Measurements from ENCODE around the gene C21orf58. TPM values are rescaled to one million over a fixed set of nuclear protein-coding genes. Genes with fewer than 3 reads are reported as not detected.

Gene C21orf58
- total RNA-seq, 2 experiments from 2014 or later, result 112 to 141 TPM

DNA sequence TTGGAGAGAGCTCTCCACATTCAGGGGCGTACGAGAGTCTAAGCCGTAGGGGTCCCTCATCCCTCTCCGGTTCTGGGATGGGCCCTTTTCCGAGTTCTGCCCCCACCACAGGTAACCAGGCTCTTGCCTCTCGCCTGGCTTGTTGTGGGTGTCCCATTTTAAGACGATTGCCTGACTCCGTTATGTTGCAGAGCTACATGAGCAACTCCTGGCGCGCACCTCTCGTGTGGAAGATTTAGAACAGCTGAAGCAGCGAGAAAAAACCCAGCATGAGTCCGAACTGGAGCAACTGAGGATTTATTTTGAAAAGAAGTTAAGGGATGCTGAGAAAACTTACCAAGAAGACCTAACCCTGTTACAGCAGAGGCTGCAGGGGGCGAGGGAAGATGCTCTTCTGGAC, 29.2 kb upstream of the C21orf58 start:
- ChIA-PET POLR2A (no interaction called here), CTCF (ENCODE audit: unreplicated experiment) (no interaction called here)
- no peak overlapping the region for H2AFZ ChIP-seq (ENCODE audit: low read length)
- no peak overlapping the region for H3K4me2 ChIP-seq (ENCODE audit: low read length)
- no peaks in the 10 kb centered on the region for H3K9me3 ChIP-seq (ENCODE audit: low read length)
- TF ChIP-seq, protein P1, sequence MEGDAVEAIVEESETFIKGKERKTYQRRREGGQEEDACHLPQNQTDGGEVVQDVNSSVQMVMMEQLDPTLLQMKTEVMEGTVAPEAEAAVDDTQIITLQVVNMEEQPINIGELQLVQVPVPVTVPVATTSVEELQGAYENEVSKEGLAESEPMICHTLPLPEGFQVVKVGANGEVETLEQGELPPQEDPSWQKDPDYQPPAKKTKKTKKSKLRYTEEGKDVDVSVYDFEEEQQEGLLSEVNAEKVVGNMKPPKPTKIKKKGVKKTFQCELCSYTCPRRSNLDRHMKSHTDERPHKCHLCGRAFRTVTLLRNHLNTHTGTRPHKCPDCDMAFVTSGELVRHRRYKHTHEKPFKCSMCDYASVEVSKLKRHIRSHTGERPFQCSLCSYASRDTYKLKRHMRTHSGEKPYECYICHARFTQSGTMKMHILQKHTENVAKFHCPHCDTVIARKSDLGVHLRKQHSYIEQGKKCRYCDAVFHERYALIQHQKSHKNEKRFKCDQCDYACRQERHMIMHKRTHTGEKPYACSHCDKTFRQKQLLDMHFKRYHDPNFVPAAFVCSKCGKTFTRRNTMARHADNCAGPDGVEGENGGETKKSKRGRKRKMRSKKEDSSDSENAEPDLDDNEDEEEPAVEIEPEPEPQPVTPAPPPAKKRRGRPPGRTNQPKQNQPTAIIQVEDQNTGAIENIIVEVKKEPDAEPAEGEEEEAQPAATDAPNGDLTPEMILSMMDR (conservative IDR thresholded peaks at IDR 0.05; ENCODE audit: low read length), result no peak
- intact Hi-C loops (cut with micrococcal nuclease; ENCODE audit: unreplicated experiment), result no loop called here
- H3K4me1 ChIP-seq (ENCODE audit: insufficient read depth, low read length, poor library complexity, severe bottlenecking), result peaks cover 23% of the 10 kb centered on the region
- no peaks in the 10 kb centered on the region for H3K79me2 ChIP-seq (ENCODE audit: insufficient read depth, low read depth, low read length)
- DNase-seq (ENCODE audit: low spot score), result no peak
- H3K36me3 ChIP-seq (ENCODE audit: insufficient read depth, low read length), result peaks cover 85% of the 10 kb centered on the region
- H3K4me3 ChIP-seq (ENCODE audit: low read depth, low read length, poor library complexity, severe bottlenecking), result no peak overlapping the region
- no peaks in the 10 kb centered on the region for H3K9me2 ChIP-seq (ENCODE audit: insufficient read depth, low read length)
- no peak overlapping the region for H3K27ac ChIP-seq (ENCODE audit: low read depth, low read length, poor library complexity, severe bottlenecking)
- H4K20me1 ChIP-seq (ENCODE audit: insufficient read depth, low read length), result no peaks in the 10 kb centered on the region
- BruUV-seq (replicated peaks), result no TSS peak

DNA sequence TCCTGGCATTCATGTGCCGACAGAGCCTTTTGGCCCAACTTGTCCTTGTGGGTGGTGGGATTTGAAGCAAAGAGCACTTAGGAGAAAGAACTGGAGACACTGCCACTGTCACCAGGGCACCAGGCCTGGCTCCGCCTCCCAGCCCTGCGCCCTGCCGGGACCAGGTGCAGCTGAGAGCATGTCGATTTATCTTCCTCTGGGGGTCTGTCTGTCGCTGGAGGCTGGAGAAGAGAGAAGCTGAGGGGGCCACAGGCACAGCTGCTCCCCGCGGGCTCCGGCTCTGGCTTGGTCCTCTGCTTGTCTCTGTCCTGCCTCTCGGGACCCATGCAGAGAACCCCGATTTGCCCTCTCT, 28.5 kb upstream of the C21orf58 start:
- H3K27ac ChIP-seq (ENCODE audit: low read depth, low read length, poor library complexity, severe bottlenecking), result no peak overlapping the region
- no peak overlapping the region for H3K4me2 ChIP-seq (ENCODE audit: low read length)
- H3K4me3 ChIP-seq (ENCODE audit: low read depth, low read length, poor library complexity, severe bottlenecking), result no peak overlapping the region
- H3K79me2 ChIP-seq (ENCODE audit: insufficient read depth, low read depth, low read length), result no peaks in the 10 kb centered on the region
- ChIA-PET CTCF (ENCODE audit: unreplicated experiment) (no interaction called here), POLR2A (no interaction called here)
- peaks cover 15% of the 10 kb centered on the region for H3K4me1 ChIP-seq (ENCODE audit: insufficient read depth, low read length, poor library complexity, severe bottlenecking)
- no peak overlapping the region for H2AFZ ChIP-seq (ENCODE audit: low read length)
- no peak for TF ChIP-seq EZH2phosphoT487 (IDR thresholded peaks at IDR 0.05; ENCODE audit: borderline replicate concordance, low read depth, low read length)
- TF ChIP-seq, protein P1 (conservative IDR thresholded peaks at IDR 0.05; ENCODE audit: low read length), result no peak
- no peak for DNase-seq (ENCODE audit: low spot score)
- intact Hi-C loops (cut with micrococcal nuclease; ENCODE audit: unreplicated experiment), result no loop called here
- H4K20me1 ChIP-seq (ENCODE audit: insufficient read depth, low read length), result no peaks in the 10 kb centered on the region
- no peaks in the 10 kb centered on the region for H3K9me2 ChIP-seq (ENCODE audit: insufficient read depth, low read length)
- peaks cover 88% of the 10 kb centered on the region for H3K36me3 ChIP-seq (ENCODE audit: insufficient read depth, low read length)
- no peaks in the 10 kb centered on the region for H3K9me3 ChIP-seq (ENCODE audit: low read length)
- BruUV-seq (replicated peaks), result no TSS peak

DNA sequence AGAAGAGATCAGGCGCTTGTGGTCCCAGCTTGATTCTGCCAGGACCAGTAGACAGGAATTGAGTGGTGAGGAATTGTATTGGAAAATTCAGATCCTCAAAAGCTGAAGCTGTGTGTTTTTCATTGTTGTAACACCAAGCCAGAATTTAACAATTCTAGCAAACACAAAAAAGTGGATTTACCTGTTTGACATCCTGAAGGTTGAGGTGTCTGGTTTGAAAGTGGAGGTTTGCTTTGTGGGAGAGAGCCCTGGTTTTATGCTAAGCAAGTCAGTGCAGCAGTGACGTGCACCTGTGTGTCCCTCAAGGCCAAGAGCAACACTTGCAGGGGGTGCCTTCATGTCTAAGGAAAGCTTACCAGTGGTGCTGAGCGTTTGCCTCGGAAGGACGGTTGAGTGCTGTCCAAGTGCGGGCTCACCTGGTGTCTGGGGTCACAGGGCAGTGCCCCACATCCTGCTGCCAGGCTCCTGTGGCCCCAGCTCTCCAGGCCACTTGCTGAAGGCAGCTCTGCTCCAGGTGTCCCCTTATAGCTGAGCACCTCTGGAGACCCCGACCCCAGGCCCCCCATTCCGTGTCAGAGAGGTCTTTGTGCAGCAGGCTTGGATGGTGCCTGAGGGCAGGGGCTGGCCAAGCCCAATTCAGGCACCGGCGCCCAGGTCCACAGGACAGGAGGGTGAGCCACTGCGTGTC, 27.9 kb upstream of the C21orf58 start:
- peaks cover 10% of the 10 kb centered on the region for H3K4me1 ChIP-seq (ENCODE audit: insufficient read depth, low read length, poor library complexity, severe bottlenecking)
- H3K27ac ChIP-seq (ENCODE audit: low read depth, low read length, poor library complexity, severe bottlenecking), result no peak overlapping the region
- ChIA-PET CTCF (ENCODE audit: unreplicated experiment) (no interaction called here), POLR2A (no interaction called here)
- H3K4me3 ChIP-seq (ENCODE audit: low read depth, low read length, poor library complexity, severe bottlenecking), result no peak overlapping the region
- TF ChIP-seq EZH2phosphoT487 (IDR thresholded peaks at IDR 0.05; ENCODE audit: borderline replicate concordance, low read depth, low read length), result no peak
- TF ChIP-seq, protein P1 (conservative IDR thresholded peaks at IDR 0.05; ENCODE audit: low read length), result no peak
- no peaks in the 10 kb centered on the region for H3K9me2 ChIP-seq (ENCODE audit: insufficient read depth, low read length)
- DNase-seq (ENCODE audit: low spot score), result no peak
- H4K20me1 ChIP-seq (ENCODE audit: insufficient read depth, low read length), result no peaks in the 10 kb centered on the region
- H3K9me3 ChIP-seq (ENCODE audit: low read length), result no peaks in the 10 kb centered on the region
- H2AFZ ChIP-seq (ENCODE audit: low read length), result no peak overlapping the region
- intact Hi-C loops (cut with micrococcal nuclease; ENCODE audit: unreplicated experiment), result no loop called here
- H3K79me2 ChIP-seq (ENCODE audit: insufficient read depth, low read depth, low read length), result no peaks in the 10 kb centered on the region
- no peak overlapping the region for H3K4me2 ChIP-seq (ENCODE audit: low read length)
- H3K36me3 ChIP-seq (ENCODE audit: insufficient read depth, low read length), result peaks cover 94% of the 10 kb centered on the region
- no TSS peak for BruUV-seq (replicated peaks)

Data from OCI-LY7 (cell line).